ENCODE results near the gene APOBEC3B.
"Not testable (repeated sequence)": the region's sequence is repeated elsewhere in the genome, so short reads cannot be mapped to it uniquely, and the experiment has no call there.

DNA sequence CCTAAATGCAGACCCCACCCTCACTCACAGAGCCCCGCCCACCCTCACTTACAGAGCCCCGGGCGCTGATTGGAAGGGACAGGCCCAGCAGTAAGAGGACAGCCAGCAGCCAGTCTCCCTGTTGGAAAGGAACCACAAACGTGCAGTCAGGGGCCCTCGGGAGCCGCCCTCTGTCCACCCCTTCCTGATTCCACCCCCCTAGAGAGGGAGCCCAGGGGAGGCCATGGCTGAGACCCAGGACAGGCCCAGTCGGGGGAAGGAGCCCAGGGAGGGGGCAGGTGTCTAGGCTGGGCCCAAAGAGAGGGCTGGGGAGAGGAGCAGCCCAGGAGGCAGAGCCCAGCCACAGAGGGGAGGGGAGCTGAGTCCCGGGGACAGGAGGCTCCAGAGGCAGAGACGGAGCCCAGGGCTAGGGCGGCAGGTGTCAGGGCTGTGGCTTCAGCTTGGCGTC lies 18.8 kb upstream of the APOBEC3B start:
- not testable (repeated sequence) for TF ChIP-seq RARB (CRISPR knock-in tag; IDR thresholded peaks at IDR 0.05); ZFP3 (CRISPR knock-in tag; IDR thresholded peaks at IDR 0.05); PPARA (CRISPR knock-in tag; IDR thresholded peaks at IDR 0.05; ENCODE audit: borderline replicate concordance); CSDC2 (CRISPR knock-in tag; IDR thresholded peaks at IDR 0.05)
- TF ChIP-seq, protein P1, sequence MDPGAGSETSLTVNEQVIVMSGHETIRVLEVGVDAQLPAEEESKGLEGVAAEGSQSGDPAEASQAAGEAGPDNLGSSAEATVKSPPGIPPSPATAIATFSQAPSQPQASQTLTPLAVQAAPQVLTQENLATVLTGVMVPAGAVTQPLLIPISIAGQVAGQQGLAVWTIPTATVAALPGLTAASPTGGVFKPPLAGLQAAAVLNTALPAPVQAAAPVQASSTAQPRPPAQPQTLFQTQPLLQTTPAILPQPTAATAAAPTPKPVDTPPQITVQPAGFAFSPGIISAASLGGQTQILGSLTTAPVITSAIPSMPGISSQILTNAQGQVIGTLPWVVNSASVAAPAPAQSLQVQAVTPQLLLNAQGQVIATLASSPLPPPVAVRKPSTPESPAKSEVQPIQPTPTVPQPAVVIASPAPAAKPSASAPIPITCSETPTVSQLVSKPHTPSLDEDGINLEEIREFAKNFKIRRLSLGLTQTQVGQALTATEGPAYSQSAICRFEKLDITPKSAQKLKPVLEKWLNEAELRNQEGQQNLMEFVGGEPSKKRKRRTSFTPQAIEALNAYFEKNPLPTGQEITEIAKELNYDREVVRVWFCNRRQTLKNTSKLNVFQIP (CRISPR knock-in tag; IDR thresholded peaks at IDR 0.05; ENCODE audit: borderline replicate concordance, low read depth) = not testable (repeated sequence)
- TF ChIP-seq, protein P2, sequence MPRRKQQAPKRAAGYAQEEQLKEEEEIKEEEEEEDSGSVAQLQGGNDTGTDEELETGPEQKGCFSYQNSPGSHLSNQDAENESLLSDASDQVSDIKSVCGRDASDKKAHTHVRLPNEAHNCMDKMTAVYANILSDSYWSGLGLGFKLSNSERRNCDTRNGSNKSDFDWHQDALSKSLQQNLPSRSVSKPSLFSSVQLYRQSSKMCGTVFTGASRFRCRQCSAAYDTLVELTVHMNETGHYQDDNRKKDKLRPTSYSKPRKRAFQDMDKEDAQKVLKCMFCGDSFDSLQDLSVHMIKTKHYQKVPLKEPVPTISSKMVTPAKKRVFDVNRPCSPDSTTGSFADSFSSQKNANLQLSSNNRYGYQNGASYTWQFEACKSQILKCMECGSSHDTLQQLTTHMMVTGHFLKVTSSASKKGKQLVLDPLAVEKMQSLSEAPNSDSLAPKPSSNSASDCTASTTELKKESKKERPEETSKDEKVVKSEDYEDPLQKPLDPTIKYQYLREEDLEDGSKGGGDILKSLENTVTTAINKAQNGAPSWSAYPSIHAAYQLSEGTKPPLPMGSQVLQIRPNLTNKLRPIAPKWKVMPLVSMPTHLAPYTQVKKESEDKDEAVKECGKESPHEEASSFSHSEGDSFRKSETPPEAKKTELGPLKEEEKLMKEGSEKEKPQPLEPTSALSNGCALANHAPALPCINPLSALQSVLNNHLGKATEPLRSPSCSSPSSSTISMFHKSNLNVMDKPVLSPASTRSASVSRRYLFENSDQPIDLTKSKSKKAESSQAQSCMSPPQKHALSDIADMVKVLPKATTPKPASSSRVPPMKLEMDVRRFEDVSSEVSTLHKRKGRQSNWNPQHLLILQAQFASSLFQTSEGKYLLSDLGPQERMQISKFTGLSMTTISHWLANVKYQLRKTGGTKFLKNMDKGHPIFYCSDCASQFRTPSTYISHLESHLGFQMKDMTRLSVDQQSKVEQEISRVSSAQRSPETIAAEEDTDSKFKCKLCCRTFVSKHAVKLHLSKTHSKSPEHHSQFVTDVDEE (CRISPR knock-in tag; IDR thresholded peaks at IDR 0.05) = not testable (repeated sequence)
- TF ChIP-seq, protein P3, sequence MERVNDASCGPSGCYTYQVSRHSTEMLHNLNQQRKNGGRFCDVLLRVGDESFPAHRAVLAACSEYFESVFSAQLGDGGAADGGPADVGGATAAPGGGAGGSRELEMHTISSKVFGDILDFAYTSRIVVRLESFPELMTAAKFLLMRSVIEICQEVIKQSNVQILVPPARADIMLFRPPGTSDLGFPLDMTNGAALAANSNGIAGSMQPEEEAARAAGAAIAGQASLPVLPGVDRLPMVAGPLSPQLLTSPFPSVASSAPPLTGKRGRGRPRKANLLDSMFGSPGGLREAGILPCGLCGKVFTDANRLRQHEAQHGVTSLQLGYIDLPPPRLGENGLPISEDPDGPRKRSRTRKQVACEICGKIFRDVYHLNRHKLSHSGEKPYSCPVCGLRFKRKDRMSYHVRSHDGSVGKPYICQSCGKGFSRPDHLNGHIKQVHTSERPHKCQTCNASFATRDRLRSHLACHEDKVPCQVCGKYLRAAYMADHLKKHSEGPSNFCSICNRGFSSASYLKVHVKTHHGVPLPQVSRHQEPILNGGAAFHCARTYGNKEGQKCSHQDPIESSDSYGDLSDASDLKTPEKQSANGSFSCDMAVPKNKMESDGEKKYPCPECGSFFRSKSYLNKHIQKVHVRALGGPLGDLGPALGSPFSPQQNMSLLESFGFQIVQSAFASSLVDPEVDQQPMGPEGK (CRISPR knock-in tag; IDR thresholded peaks at IDR 0.05; ENCODE audit: borderline replicate concordance) = not testable (repeated sequence)
